C4-2B (cell line): Measurements from ENCODE around the gene RABGAP1.

Experiments
- ZFX ChIP-seq: fragments of 450-650 bp; IDR thresholded peaks from 2 replicates; pipeline ENCODE4 v1.6.1; 2017
- TF ChIP-seq, protein P1 (sequence below): fragments of 450-650 bp; conservative IDR thresholded peaks from 2 replicates; pipeline ENCODE4 v1.5.1; 2017; ENCODE audit warnings: mild to moderate bottlenecking

GRCh38 chr9:123040801-123041200, 100.0 kb downstream of the RABGAP1 start:
- TF ChIP-seq, protein P1, sequence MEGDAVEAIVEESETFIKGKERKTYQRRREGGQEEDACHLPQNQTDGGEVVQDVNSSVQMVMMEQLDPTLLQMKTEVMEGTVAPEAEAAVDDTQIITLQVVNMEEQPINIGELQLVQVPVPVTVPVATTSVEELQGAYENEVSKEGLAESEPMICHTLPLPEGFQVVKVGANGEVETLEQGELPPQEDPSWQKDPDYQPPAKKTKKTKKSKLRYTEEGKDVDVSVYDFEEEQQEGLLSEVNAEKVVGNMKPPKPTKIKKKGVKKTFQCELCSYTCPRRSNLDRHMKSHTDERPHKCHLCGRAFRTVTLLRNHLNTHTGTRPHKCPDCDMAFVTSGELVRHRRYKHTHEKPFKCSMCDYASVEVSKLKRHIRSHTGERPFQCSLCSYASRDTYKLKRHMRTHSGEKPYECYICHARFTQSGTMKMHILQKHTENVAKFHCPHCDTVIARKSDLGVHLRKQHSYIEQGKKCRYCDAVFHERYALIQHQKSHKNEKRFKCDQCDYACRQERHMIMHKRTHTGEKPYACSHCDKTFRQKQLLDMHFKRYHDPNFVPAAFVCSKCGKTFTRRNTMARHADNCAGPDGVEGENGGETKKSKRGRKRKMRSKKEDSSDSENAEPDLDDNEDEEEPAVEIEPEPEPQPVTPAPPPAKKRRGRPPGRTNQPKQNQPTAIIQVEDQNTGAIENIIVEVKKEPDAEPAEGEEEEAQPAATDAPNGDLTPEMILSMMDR: no peak
- no peak for TF ChIP-seq ZFX
